Measurements from ENCODE around the gene TPRG1L. TPM values are rescaled to one million over a fixed set of nuclear protein-coding genes. Genes with fewer than 3 reads are reported as not detected.

TPRG1L gene
- total and polyA plus RNA-seq, 7 donors: 33.9 to 66.4 (median 40.2) TPM

DNA sequence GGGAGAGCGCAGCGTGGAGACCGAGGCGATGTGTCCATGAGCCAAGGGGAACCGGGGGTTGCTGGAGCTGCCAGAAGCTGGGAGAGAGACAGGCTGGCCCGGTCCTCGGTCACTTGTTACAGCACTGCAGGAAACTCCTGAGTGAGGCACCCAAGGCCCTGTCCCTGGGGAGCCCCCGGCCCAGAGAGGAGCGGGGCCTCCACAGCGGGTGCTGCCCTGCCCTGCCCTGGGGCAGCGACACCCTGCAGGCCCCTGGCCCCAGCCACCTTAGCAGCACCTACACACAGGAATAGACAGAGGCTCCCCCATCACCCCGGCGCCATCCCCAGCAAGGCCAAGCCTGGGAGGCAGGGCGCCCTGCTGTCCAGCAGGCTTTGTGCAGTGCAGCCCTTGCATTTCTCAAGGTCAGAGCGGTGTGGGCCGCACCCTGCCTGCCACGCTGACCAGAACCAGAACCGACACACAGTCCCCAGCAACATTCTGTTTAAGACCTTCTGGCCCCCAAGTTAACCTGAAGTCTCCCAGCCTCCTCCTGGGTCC, 6.9 kb upstream of the TPRG1L start:
- Histone ChIP-seq H3K9me3 (no peaks in the 10 kb centered on the region), H3K36me3 (ENCODE audit: insufficient read depth in 1 of 2, low read depth in 1 of 2) (no peaks in the 10 kb centered on the region), H3K27me3 (ENCODE audit: insufficient read depth in 3 of 3, low read length in 2 of 3) (no peaks in the 10 kb centered on the region), H3K4me3 (no peak overlapping the region), H3K4me1 (no peaks in the 10 kb centered on the region), H3K27ac (no peak overlapping the region)
- TF ChIP-seq, protein P1, sequence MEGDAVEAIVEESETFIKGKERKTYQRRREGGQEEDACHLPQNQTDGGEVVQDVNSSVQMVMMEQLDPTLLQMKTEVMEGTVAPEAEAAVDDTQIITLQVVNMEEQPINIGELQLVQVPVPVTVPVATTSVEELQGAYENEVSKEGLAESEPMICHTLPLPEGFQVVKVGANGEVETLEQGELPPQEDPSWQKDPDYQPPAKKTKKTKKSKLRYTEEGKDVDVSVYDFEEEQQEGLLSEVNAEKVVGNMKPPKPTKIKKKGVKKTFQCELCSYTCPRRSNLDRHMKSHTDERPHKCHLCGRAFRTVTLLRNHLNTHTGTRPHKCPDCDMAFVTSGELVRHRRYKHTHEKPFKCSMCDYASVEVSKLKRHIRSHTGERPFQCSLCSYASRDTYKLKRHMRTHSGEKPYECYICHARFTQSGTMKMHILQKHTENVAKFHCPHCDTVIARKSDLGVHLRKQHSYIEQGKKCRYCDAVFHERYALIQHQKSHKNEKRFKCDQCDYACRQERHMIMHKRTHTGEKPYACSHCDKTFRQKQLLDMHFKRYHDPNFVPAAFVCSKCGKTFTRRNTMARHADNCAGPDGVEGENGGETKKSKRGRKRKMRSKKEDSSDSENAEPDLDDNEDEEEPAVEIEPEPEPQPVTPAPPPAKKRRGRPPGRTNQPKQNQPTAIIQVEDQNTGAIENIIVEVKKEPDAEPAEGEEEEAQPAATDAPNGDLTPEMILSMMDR (IDR thresholded peaks at IDR 0.05): no peak
- ATAC-seq: no peak
- no peak for DNase-seq
- 83 to 88% (median 85%) methylated on average over 16 to 18 of the region's 18 CpGs for WGBS, 3 donors
- intact Hi-C loops (cut with DNase I): loop anchor here (2.0 kb wide), 3 partner anchors 53 to 165 kb away; no protein-coding TSS in a partner anchor

DNA sequence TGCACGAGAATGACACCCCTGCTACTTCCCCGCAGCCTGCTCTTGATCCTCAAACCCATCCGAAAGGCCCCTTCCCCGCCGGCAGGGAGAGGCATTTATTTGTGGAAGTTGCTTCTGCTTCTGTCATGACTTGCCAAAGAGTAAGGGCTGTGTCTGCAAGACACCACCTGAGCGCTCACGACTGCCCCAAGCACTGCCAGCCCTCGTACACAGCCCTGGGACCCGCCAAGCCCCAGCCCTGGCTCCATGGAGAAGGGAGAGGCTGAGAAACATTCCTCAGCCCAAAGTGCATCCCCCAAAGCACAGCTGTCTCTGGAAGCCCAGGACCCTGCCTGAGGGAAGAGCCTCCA, 6.3 kb upstream of the TPRG1L start:
- intact Hi-C loops (cut with DNase I): loop anchor here (2.0 kb wide), 3 partner anchors 54 to 166 kb away; no protein-coding TSS in a partner anchor
- Histone ChIP-seq H3K4me1 (peaks cover 5% of the 10 kb centered on the region), H3K9me3 (no peaks in the 10 kb centered on the region), H3K27me3 (ENCODE audit: insufficient read depth in 3 of 3, low read length in 2 of 3) (no peaks in the 10 kb centered on the region), H3K27ac (no peak overlapping the region), H3K36me3 (ENCODE audit: insufficient read depth in 1 of 2, low read depth in 1 of 2) (no peaks in the 10 kb centered on the region), H3K4me3 (no peak overlapping the region)
- TF ChIP-seq, protein P1 (IDR thresholded peaks at IDR 0.05): no peak
- 72 to 80% (median 73%) methylated on average over 9 of the region's 9 CpGs for WGBS, 3 donors
- DNase-seq (no peak), ATAC-seq (no peak)

DNA sequence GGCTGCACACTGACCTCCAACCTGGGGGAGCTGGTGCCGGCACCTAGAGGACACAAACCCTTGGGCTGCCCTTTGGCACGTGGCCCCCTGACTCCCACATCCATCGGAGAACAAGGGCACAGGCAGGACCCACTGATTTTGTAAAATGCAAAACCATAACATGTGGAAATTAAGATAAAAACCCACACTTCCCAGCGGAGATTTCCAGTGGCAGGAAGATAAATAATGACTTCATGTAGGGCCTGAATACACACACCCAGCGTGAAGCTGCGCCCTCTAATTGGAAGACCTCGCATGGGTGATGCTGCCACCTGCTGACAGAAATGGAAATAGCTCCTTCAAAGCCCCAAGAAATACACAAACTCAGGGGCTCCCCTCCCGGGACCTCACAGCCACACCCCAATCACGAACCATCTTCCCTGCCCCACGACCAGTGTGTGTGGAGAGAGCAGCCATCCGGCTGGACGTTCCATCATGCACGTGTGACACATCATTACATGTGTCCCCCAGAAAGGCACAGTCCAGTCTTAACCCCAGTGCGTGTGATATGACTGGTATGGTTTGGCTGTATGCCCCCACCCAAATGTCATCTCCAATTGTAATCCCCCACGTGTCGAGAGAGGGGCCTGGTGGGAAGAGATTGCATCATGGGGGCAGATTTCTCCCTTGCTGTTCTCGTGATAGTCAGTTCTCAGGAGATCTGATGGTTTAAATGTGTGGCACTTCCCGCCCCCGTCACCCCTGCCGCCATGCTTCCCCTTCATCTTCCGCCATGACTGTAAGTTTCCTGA, 5.7 kb upstream of the TPRG1L start:
- H3K4me1 ChIP-seq: peaks cover 9% of the 10 kb centered on the region
- WGBS, 3 donors: 18 to 24% (median 21%) methylated on average over 18 to 21 of the region's 21 CpGs
- TF ChIP-seq, protein P1 (IDR thresholded peaks at IDR 0.05): peak; percentile 89
- no peaks in the 10 kb centered on the region for H3K9me3 ChIP-seq
- no peak overlapping the region for H3K27ac ChIP-seq
- ATAC-seq (peak; percentile 74 to 87 (median 82)), DNase-seq (peak; percentile 50 to 76)
- intact Hi-C loops (cut with DNase I): loop anchor here (1.0 to 2.0 kb wide), 5 partner anchors 54 to 166 kb away; no protein-coding TSS in a partner anchor
- no peaks in the 10 kb centered on the region for H3K27me3 ChIP-seq (ENCODE audit: insufficient read depth in 3 of 3, low read length in 2 of 3)
- no peaks in the 10 kb centered on the region for H3K36me3 ChIP-seq (ENCODE audit: insufficient read depth in 1 of 2, low read depth in 1 of 2)
- no peak overlapping the region for H3K4me3 ChIP-seq

DNA sequence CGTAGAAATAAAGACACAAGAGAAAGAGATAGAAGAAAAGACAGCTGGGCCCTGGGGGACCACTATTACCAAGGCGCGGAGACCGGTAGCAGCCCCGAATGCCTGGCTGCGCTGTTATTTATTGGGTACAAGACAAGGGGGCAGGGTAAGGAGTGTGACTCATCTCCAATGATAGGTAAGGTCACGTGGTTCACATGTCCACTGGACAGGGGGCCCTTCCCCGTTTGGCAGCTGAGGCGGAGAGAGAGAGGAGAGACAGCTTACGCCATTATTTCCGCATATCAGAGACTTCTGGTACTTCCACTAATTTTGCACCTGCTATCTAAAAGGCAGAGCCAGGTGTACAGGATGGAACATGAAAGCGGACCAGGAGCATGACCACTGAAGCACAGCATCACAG, 4.1 kb upstream of the TPRG1L start:
- TF ChIP-seq, protein P1 (IDR thresholded peaks at IDR 0.05): no peak
- DNase-seq: no peak
- Histone ChIP-seq H3K9me3 (no peaks in the 10 kb centered on the region), H3K4me3 (no peak overlapping the region), H3K4me1 (peaks cover 12% of the 10 kb centered on the region), H3K27me3 (ENCODE audit: insufficient read depth in 3 of 3, low read length in 2 of 3) (no peaks in the 10 kb centered on the region), H3K36me3 (ENCODE audit: insufficient read depth in 1 of 2, low read depth in 1 of 2) (no peaks in the 10 kb centered on the region), H3K27ac (no peak overlapping the region)
- intact Hi-C loops (cut with DNase I): no loop called here
- ATAC-seq: no peak
- WGBS, 3 donors: 77 to 81% (median 78%) methylated on average over 11 to 12 of the region's 12 CpGs

Data from psoas muscle (tissue), 8 donors.